ENCODE data around the gene MAPK9.

- no peak for TF ChIP-seq CTCF (IDR thresholded peaks at IDR 0.05)
- no peak for TF ChIP-seq POLR2A (IDR thresholded peaks at IDR 0.05)
- no peak for TF ChIP-seq EP300 (IDR thresholded peaks at IDR 0.05; ENCODE audit: low read depth)
Measured at GRCh38 chr5:180331647-180331950, 39.7 kb upstream of the MAPK9 start.

Measured in transverse colon (tissue), 3 donors.